GM19455 (cell line): ENCODE data around the gene VOPP1.
"Not testable (repeated sequence)": the region's sequence is repeated elsewhere in the genome, so short reads cannot be mapped to it uniquely, and the experiment has no call there.

ENCODE experiments used
- ATAC-seq: cut with Tn5 transposase; IDR thresholded peaks from one replicate; pipeline ENCODE4 v1.9.1; 2021; ENCODE audit not compliant: unreplicated experiment

Gene VOPP1

GRCh38 chr7:55582656-55583055 lies 10.4 kb upstream of the VOPP1 start:
- not testable (repeated sequence) for ATAC-seq

GRCh38 chr7:55576753-55577152 lies 4.5 kb upstream of the VOPP1 start:
- ATAC-seq: no peak

- ATAC-seq: no peak
Measured at GRCh38 chr7:55575733-55576132, 3.4 kb upstream of the VOPP1 start.

GRCh38 chr7:55575098-55575497 lies 2.8 kb upstream of the VOPP1 start:
- ATAC-seq: no peak

- ATAC-seq: no peak
Measured at GRCh38 chr7:55574051-55574717, 1.9 kb upstream of the VOPP1 start.

- no peak for ATAC-seq
Measured at GRCh38 chr7:55573234-55573900, 1.1 kb upstream of the VOPP1 start.

GRCh38 chr7:55571511-55572377 lies 558 bp downstream of the VOPP1 start:
- peak; percentile 23 for ATAC-seq

- no peak for ATAC-seq
Measured at GRCh38 chr7:55570939-55571338, 1.4 kb downstream of the VOPP1 start.

GRCh38 chr7:55570218-55570873 lies 2.0 kb downstream of the VOPP1 start:
- peak; percentile 36 for ATAC-seq

GRCh38 chr7:55569797-55570196 lies 2.5 kb downstream of the VOPP1 start:
- no peak for ATAC-seq

- ATAC-seq: no peak
Measured at GRCh38 chr7:55569269-55569663, 3.0 kb downstream of the VOPP1 start.

- ATAC-seq: no peak
Measured at GRCh38 chr7:55568613-55569268, 3.6 kb downstream of the VOPP1 start.

- ATAC-seq: no peak
Measured at GRCh38 chr7:55567571-55567970, 4.7 kb downstream of the VOPP1 start.

GRCh38 chr7:55565681-55566080 lies 6.6 kb downstream of the VOPP1 start:
- ATAC-seq: no peak

- no peak for ATAC-seq
Measured at GRCh38 chr7:55563596-55564325, 8.5 kb downstream of the VOPP1 start.

GRCh38 chr7:55561690-55562089 lies 10.6 kb downstream of the VOPP1 start:
- ATAC-seq: no peak

- ATAC-seq: no peak
Measured at GRCh38 chr7:55558962-55559920, 13.1 kb downstream of the VOPP1 start.

- peak; percentile 85 for ATAC-seq
Measured at GRCh38 chr7:55557666-55558188, 14.6 kb downstream of the VOPP1 start.

GRCh38 chr7:55556492-55556891 lies 15.8 kb downstream of the VOPP1 start:
- ATAC-seq: no peak
